H1 (cell line): Measurements from ENCODE around the gene SH3GL2. TPM values are rescaled to one million over a fixed set of nuclear protein-coding genes. Genes with fewer than 3 reads are reported as not detected.

Experiments used
- CTCF ChIA-PET: fragments of 300-600 bp; sonication (Branson Sonifier 250); formaldehyde crosslinking; loops from one replicate; lab custom pipeline; 2021; ENCODE audit not compliant: partially characterized antibody; lab: Charles Lee
- POLR2A ChIA-PET: fragments of 300-600 bp; sonication (Branson Sonifier 250); formaldehyde crosslinking; loops from one replicate; lab custom pipeline; 2021; ENCODE audit warnings: inconsistent platforms; ENCODE audit not compliant: partially characterized antibody; lab: Charles Lee
- DNase-seq, 2 experiments: peaks; one replicate each; pipeline versions ENCODE4 v3.0.0 to v3.0.0-alpha.2; 2010 to 2022; ENCODE audit warnings: low spot score in 2 of 2, low read depth in 1 of 2, mixed read lengths in 1 of 2
- FAIRE-seq: peaks from 2 replicates; lab custom pipeline; 2011; peaks lifted over from hg19 to GRCh38; lab: Jason Lieb, UNC
- H2AFZ ChIP-seq: 2 replicates; pipeline ENCODE4 v1.8.1; 2012; ENCODE audit warnings: low read length, inconsistent platforms
- H2AK5ac ChIP-seq: 2 replicates; pipeline ENCODE4 v1.6.1; 2013; ENCODE audit warnings: low read depth, low read length
- H2BK120ac ChIP-seq: replicated peaks from 2 replicates; pipeline ENCODE3; 2013; ENCODE audit warnings: low read depth, low read length, inconsistent platforms
- H2BK12ac ChIP-seq: 2 replicates; pipeline ENCODE4 v1.6.1; 2013; ENCODE audit warnings: low read depth, low read length
- H2BK15ac ChIP-seq: 2 replicates; pipeline ENCODE4 v1.6.1; 2013; ENCODE audit warnings: low read length
- H2BK20ac ChIP-seq: 2 replicates; pipeline ENCODE4 v1.6.1; 2013; ENCODE audit warnings: low read length
- H2BK5ac ChIP-seq: 2 replicates; pipeline ENCODE4 v1.6.1; 2013; ENCODE audit warnings: low read depth, low read length
- H3K14ac ChIP-seq: 2 replicates; pipeline ENCODE4 v1.6.1; 2013; ENCODE audit warnings: inconsistent platforms; ENCODE audit not compliant: insufficient read length
- H3K18ac ChIP-seq: 2 replicates; pipeline ENCODE4 v1.6.1; 2013; ENCODE audit warnings: low read length; ENCODE audit errors: extremely low read depth
- H3K23ac ChIP-seq: 2 replicates; pipeline ENCODE4 v1.6.1; 2013; ENCODE audit warnings: inconsistent platforms; ENCODE audit not compliant: insufficient read length
- H3K23me2 ChIP-seq: 2 replicates; pipeline ENCODE4 v1.6.1; 2013; ENCODE audit warnings: low read depth, low read length
- H3K27ac ChIP-seq: 2 replicates; pipeline ENCODE4 v1.6.1; 2011; ENCODE audit warnings: low read depth, low read length, inconsistent platforms
- H3K27me3 ChIP-seq, 4 experiments: replicated peaks in 1 of 4; 1 replicate in 1 of 4; 2 replicates in 3 of 4; pipeline versions ENCODE4 v1.6.1 to v1.8.1; 2011 to 2013; ENCODE audit warnings: low read length in 3 of 4, mild to moderate bottlenecking in 3 of 4, inconsistent platforms in 2 of 4, mixed read lengths in 2 of 4, moderate library complexity in 1 of 4; ENCODE audit not compliant: control insufficient read depth in 3 of 4, insufficient read depth in 3 of 4; ENCODE audit errors: extremely low read depth in 1 of 4
- H3K36me3 ChIP-seq, 4 experiments: 2 replicates each; pipeline versions ENCODE4 v1.6.1 to v1.8.1; 2011 to 2013; ENCODE audit warnings: mild to moderate bottlenecking in 4 of 4, low read length in 3 of 4, moderate library complexity in 2 of 4, control low read depth in 1 of 4, inconsistent platforms in 1 of 4; ENCODE audit not compliant: insufficient read depth in 4 of 4, control insufficient read depth in 2 of 4
- H3K4ac ChIP-seq: replicated peaks from 2 replicates; pipeline ENCODE3; 2013; ENCODE audit warnings: low read length, low read depth, mixed read lengths, inconsistent platforms; ENCODE audit not compliant: insufficient read length
- H3K4me1 ChIP-seq, 4 experiments: replicated peaks in 1 of 4; 1 replicate in 1 of 4; 2 replicates in 3 of 4; pipeline versions ENCODE4 v1.6.1 to v1.8.1; 2011 to 2013; ENCODE audit warnings: low read length in 3 of 4, inconsistent platforms in 2 of 4, mixed read lengths in 1 of 4; ENCODE audit not compliant: insufficient read depth in 4 of 4, control insufficient read depth in 3 of 4
- H3K4me2 ChIP-seq, 2 experiments: 2 replicates each; pipeline versions ENCODE4 v1.6.1 to v1.8.1; 2011 to 2013; ENCODE audit warnings: low read depth in 2 of 2, low read length in 2 of 2, control low read depth in 1 of 2, inconsistent platforms in 1 of 2, mild to moderate bottlenecking in 1 of 2; ENCODE audit not compliant: insufficient read depth in 1 of 2
- H3K4me3 ChIP-seq, 4 experiments: fragments of 200-600, 300-600 bp in 1 of 4; sonication (generic), shearing (Covaris generic), sonication (Bioruptor Twin) in 1 of 4; 2 replicates each; pipeline versions ENCODE4 v1.5.1 to v1.8.1; 2011 to 2016; ENCODE audit warnings: low read length in 4 of 4, low read depth in 3 of 4, control low read depth in 2 of 4, inconsistent platforms in 2 of 4, mild to moderate bottlenecking in 2 of 4, mixed read lengths in 1 of 4, moderate library complexity in 1 of 4; ENCODE audit not compliant: insufficient read depth in 2 of 4; ENCODE audit errors: extremely low read depth in 1 of 4
- H3K56ac ChIP-seq: replicated peaks from 2 replicates; pipeline ENCODE3; 2013; ENCODE audit warnings: low read depth, mild to moderate bottlenecking, mixed read lengths, low read length, inconsistent platforms; ENCODE audit not compliant: insufficient read length
- H3K79me1 ChIP-seq: 2 replicates; pipeline ENCODE4 v1.6.1; 2013; ENCODE audit warnings: low read depth, low read length, control low read depth
- H3K79me2 ChIP-seq, 2 experiments: 2 replicates each; pipeline versions ENCODE4 v1.6.1 to v1.8.1; 2012 to 2013; ENCODE audit warnings: low read length in 2 of 2, mild to moderate bottlenecking in 2 of 2, inconsistent platforms in 1 of 2; ENCODE audit not compliant: insufficient read depth in 2 of 2, control insufficient read depth in 1 of 2
- H3K9ac ChIP-seq, 4 experiments: replicated peaks in 1 of 4; 1 replicate in 1 of 4; 2 replicates in 3 of 4; pipeline versions ENCODE4 v1.6.1 to v1.8.1; 2011 to 2013; ENCODE audit warnings: low read depth in 3 of 4, low read length in 3 of 4, control low read depth in 2 of 4, mild to moderate bottlenecking in 2 of 4, moderate library complexity in 2 of 4, inconsistent platforms in 1 of 4; ENCODE audit errors: extremely low read depth in 1 of 4
- H3K9me3 ChIP-seq, 2 experiments: 2 replicates each; pipeline versions ENCODE4 v1.6.1 to v1.8.1; 2012 to 2013; ENCODE audit warnings: mild to moderate bottlenecking in 2 of 2, moderate library complexity in 2 of 2, control low read depth in 1 of 2, inconsistent platforms in 1 of 2, low read depth in 1 of 2, low read length in 1 of 2, mixed read lengths in 1 of 2; ENCODE audit not compliant: insufficient read depth in 2 of 2
- H4K20me1 ChIP-seq, 2 experiments: replicated peaks in 1 of 2; 2 replicates each; pipeline versions ENCODE3 to v1.8.1; 2011 to 2013; ENCODE audit warnings: inconsistent platforms in 2 of 2, low read length in 2 of 2, mild to moderate bottlenecking in 1 of 2; ENCODE audit not compliant: insufficient read depth in 2 of 2, control insufficient read depth in 1 of 2
- H4K5ac ChIP-seq: 2 replicates; pipeline ENCODE4 v1.6.1; 2013; ENCODE audit warnings: low read length, low read depth, mixed read lengths, inconsistent platforms; ENCODE audit not compliant: insufficient read length
- H4K8ac ChIP-seq: 2 replicates; pipeline ENCODE4 v1.8.0; 2013; ENCODE audit warnings: mild to moderate bottlenecking, moderate library complexity, low read length, inconsistent platforms; ENCODE audit not compliant: insufficient read depth; ENCODE audit errors: extremely low read depth
- H4K91ac ChIP-seq: replicated peaks from 2 replicates; pipeline ENCODE3; 2013; ENCODE audit warnings: low read length, mixed read lengths, inconsistent platforms; ENCODE audit not compliant: insufficient read length
- ATF3 ChIP-seq: IDR thresholded peaks from 2 replicates; pipeline ENCODE4 v1.6.1; 2011; ENCODE audit warnings: low read depth, mild to moderate bottlenecking, low read length; ENCODE audit not compliant: insufficient read depth
- CTCF ChIP-seq, 3 experiments: IDR thresholded peaks; 1 replicate in 2 of 3; 2 replicates in 1 of 3; pipeline versions ENCODE4 v1.5.1 to v1.6.1; 2011; ENCODE audit warnings: low read length in 3 of 3, mild to moderate bottlenecking in 3 of 3, inconsistent platforms in 2 of 3, low read depth in 1 of 3, moderate library complexity in 1 of 3; ENCODE audit not compliant: insufficient read depth in 1 of 3; ENCODE audit errors: control extremely low read depth in 1 of 3
- E2F6 ChIP-seq: IDR thresholded peaks from 2 replicates; pipeline ENCODE4 v1.6.1; 2012; ENCODE audit warnings: inconsistent platforms
- FOSL1 ChIP-seq: IDR thresholded peaks from 2 replicates; pipeline ENCODE4 v1.6.1; 2011; ENCODE audit warnings: mild to moderate bottlenecking, low read depth, low read length, moderate library complexity; ENCODE audit not compliant: insufficient read depth
- HDAC6 ChIP-seq: IDR thresholded peaks from one replicate; pipeline ENCODE4 v1.7.1; 2012; ENCODE audit warnings: low read depth, mild to moderate bottlenecking, inconsistent platforms, low read length, moderate library complexity
- KDM4A ChIP-seq: IDR thresholded peaks from one replicate; pipeline ENCODE4 v1.7.1; 2012; ENCODE audit warnings: low read depth, mild to moderate bottlenecking, moderate library complexity, low read length, inconsistent platforms; ENCODE audit not compliant: severe bottlenecking
- POLR2A ChIP-seq, 2 experiments: IDR thresholded peaks; 1 replicate in 1 of 2; 2 replicates in 1 of 2; pipeline ENCODE4 v1.6.1; 2011; ENCODE audit warnings: low read depth in 2 of 2, low read length in 2 of 2, mild to moderate bottlenecking in 2 of 2; ENCODE audit errors: control extremely low read depth in 1 of 2
- SIN3A ChIP-seq, 2 experiments: IDR thresholded peaks in 1 of 2; conservative IDR thresholded peaks in 1 of 2; 2 replicates each; pipeline ENCODE4 v1.6.1; 2011 to 2012; ENCODE audit warnings: low read length in 2 of 2, improper control_type of control experiment in 1 of 2, low read depth in 1 of 2, mild to moderate bottlenecking in 1 of 2
- TBP ChIP-seq: IDR thresholded peaks from 2 replicates; pipeline ENCODE4 v1.6.1; 2011; ENCODE audit warnings: low read depth, low read length, improper control_type of control experiment
- ZNF274 ChIP-seq: IDR thresholded peaks from 2 replicates; pipeline ENCODE4 v1.7.0; 2012; ENCODE audit warnings: low read length, borderline replicate concordance; ENCODE audit errors: extremely low read depth
- WGBS, 2 experiments: shearing (Covaris generic) in 1 of 2; methylation state at CpG; one replicate each; pipeline versions ENCODE4 v1.1.6 to v1.1.7; 2013 to 2015; ENCODE audit warnings: low lambda C conversion rate in 2 of 2, mixed read lengths in 2 of 2, inconsistent platforms in 1 of 2, low coverage in 1 of 2, missing lambda C conversion rate in 1 of 2; ENCODE audit not compliant: insufficient replicate concordance in 2 of 2, insufficient coverage in 1 of 2, insufficient read length in 1 of 2; ENCODE audit errors: extremely low coverage in 1 of 2, missing lambda C conversion rate in 1 of 2; 5-methylcytosine and 5-hydroxymethylcytosine counted together
- polyA plus RNA-seq, 7 experiments: library from polyadenylated mRNA; depleted of rRNA in 3 of 7; stranded (reverse) in 5 of 7; unstranded in 2 of 7; fragments of >200 nt in 5 of 7; fragments of 200-250 nt in 2 of 7; gene quantifications; 1 replicate in 5 of 7; 2 replicates in 1 of 7; 4 replicates in 1 of 7; pipeline versions ENCODE4 v1.2.1 to v1.2.3, GENCODE V29; 2011 to 2013; ENCODE audit warnings: missing spikeins in 2 of 7, mixed read lengths in 2 of 7
- total RNA-seq: library from RNA; stranded (reverse); fragmentation: NEBNext Ultra II Directional; extraction: Animal tissue kit (Norgen Biotek cat#: 25700); gene quantifications from 2 replicates; pipeline ENCODE4 v1.2.1, GENCODE V29; 2021

SH3GL2 gene
- total and polyA plus RNA-seq, 2 of the 8 experiments (the other 6 are each of a cell fraction or from before 2014, with no cell fraction given) = 4.7 to 5.3 TPM

GRCh38 chr9:17694336-17694735 lies 115.5 kb downstream of the SH3GL2 start:
- Histone ChIP-seq H3K27ac (no peak overlapping the region), H3K4ac (no peak overlapping the region), H3K18ac (no peak overlapping the region), H2BK5ac (no peak overlapping the region), H4K5ac (no peak overlapping the region), H2BK12ac (no peak overlapping the region), H3K9ac (no peak overlapping the region), H3K56ac (no peak overlapping the region), H3K23ac (no peak overlapping the region), H3K27me3 (no peaks in the 10 kb centered on the region), H4K8ac (no peak overlapping the region), H3K4me3 (no peak overlapping the region), H3K79me2 (no peaks in the 10 kb centered on the region), H3K4me1 (no peaks in the 10 kb centered on the region), H2AK5ac (no peak overlapping the region), H4K20me1 (no peaks in the 10 kb centered on the region), H3K23me2 (no peaks in the 10 kb centered on the region), H4K91ac (no peak overlapping the region), H2BK15ac (no peak overlapping the region), H3K4me2 (no peak overlapping the region), H3K79me1 (no peaks in the 10 kb centered on the region), H2BK20ac (no peak overlapping the region), H3K14ac (no peak overlapping the region), H2BK120ac (no peak overlapping the region), H3K9me3 (no peaks in the 10 kb centered on the region), H2AFZ (no peak overlapping the region), H3K36me3 (no peaks in the 10 kb centered on the region)
- FAIRE-seq (no peak), DNase-seq (no peak)
- CTCF ChIA-PET = interaction anchor here (0.6 kb wide), 1 partner anchor 605 kb away, joined by 3 read pairs; no protein-coding TSS in a partner anchor
- POLR2A ChIA-PET = no interaction called here
- 85% methylated on average over 2 of the region's 2 CpGs; no CpG with 5 or more reads in 1 of the 2 experiments for WGBS, 2 experiments
- TF ChIP-seq ZNF274 (no peak), POLR2A (IDR thresholded peaks at IDR 0.05; ENCODE audit: control extremely low read depth in 1 of 2, low read depth in 2 of 2, low read length in 2 of 2) (no peak), HDAC6 (no peak), E2F6 (no peak), ATF3 (no peak), TBP (no peak), KDM4A (no peak), FOSL1 (no peak), CTCF (IDR thresholded peaks at IDR 0.05; ENCODE audit: control extremely low read depth in 1 of 3, insufficient read depth in 1 of 3, low read depth in 1 of 3, low read length in 3 of 3) (no peak), SIN3A (conservative IDR thresholded peaks at IDR 0.05 in 1 of 2, IDR thresholded peaks at IDR 0.05 in 1 of 2; ENCODE audit: low read depth in 1 of 2, low read length in 2 of 2) (no peak)
